CD14-positive monocyte (primary cell): Measurements from ENCODE around the gene TBC1D19. TPM values are rescaled to one million over a fixed set of nuclear protein-coding genes. Genes with fewer than 3 reads are reported as not detected.

ENCODE experiments used
- DNase-seq, 3 donors: peaks; one replicate each; pipeline ENCODE4 v3.0.0-alpha.2; 2011 to 2022
- H2AFZ ChIP-seq: 2 replicates; pipeline ENCODE4 v1.6.0; 2012; ENCODE audit warnings: mild to moderate bottlenecking, low read depth, low read length, inconsistent platforms; ENCODE audit not compliant: insufficient read depth, poor library complexity, severe bottlenecking
- H3K27ac ChIP-seq, 2 donors: 1 replicate in 1 of 2; 2 replicates in 1 of 2; pipeline ENCODE4 v1.5.1; 2012 to 2013; ENCODE audit warnings: low read length in 2 of 2, control low read depth in 1 of 2, inconsistent platforms in 1 of 2, low read depth in 1 of 2, mild to moderate bottlenecking in 1 of 2
- H3K27me3 ChIP-seq, 2 donors: one replicate each; pipeline versions ENCODE4 v1.6.0 to v1.6.1; 2011 to 2013; ENCODE audit warnings: low read length in 2 of 2; ENCODE audit not compliant: control insufficient read depth in 2 of 2, insufficient read depth in 2 of 2
- H3K36me3 ChIP-seq, 2 donors: replicated peaks in 1 of 2; 1 replicate in 1 of 2; 2 replicates in 1 of 2; pipeline versions ENCODE4 v1.5.1 to v1.6.1; 2012 to 2013; ENCODE audit warnings: low read length in 2 of 2, control low read depth in 1 of 2, inconsistent platforms in 1 of 2, mild to moderate bottlenecking in 1 of 2; ENCODE audit not compliant: insufficient read depth in 2 of 2, control insufficient read depth in 1 of 2
- H3K4me1 ChIP-seq, 2 donors: 1 replicate in 1 of 2; 2 replicates in 1 of 2; pipeline versions ENCODE4 v1.5.1 to v1.6.1; 2012 to 2013; ENCODE audit warnings: low read length in 2 of 2, control low read depth in 1 of 2, inconsistent platforms in 1 of 2, mild to moderate bottlenecking in 1 of 2, moderate library complexity in 1 of 2; ENCODE audit not compliant: insufficient read depth in 2 of 2, control insufficient read depth in 1 of 2
- H3K4me2 ChIP-seq: replicated peaks from 2 replicates; pipeline ENCODE3; 2012; ENCODE audit warnings: low read length, moderate library complexity, mild to moderate bottlenecking; ENCODE audit not compliant: poor library complexity, severe bottlenecking; ENCODE audit errors: extremely low read depth
- H3K4me3 ChIP-seq, 3 experiments: fragments of 200-600 bp in 1 of 3; sonication (generic) in 1 of 3; replicated peaks in 1 of 3; 1 replicate in 2 of 3; 2 replicates in 1 of 3; pipeline ENCODE4 v1.5.1; 2011 to 2013; ENCODE audit warnings: low read length in 3 of 3, mild to moderate bottlenecking in 3 of 3, control low read depth in 2 of 3, low read depth in 2 of 3, inconsistent platforms in 1 of 3, moderate library complexity in 1 of 3
- H3K79me2 ChIP-seq: 2 replicates; pipeline ENCODE4 v1.6.0; 2012; ENCODE audit warnings: mild to moderate bottlenecking, control low read depth, inconsistent platforms, low read length, moderate library complexity; ENCODE audit not compliant: insufficient read depth
- H3K9ac ChIP-seq: 2 replicates; pipeline ENCODE4 v1.6.0; 2017; ENCODE audit warnings: low read length, mild to moderate bottlenecking; ENCODE audit not compliant: insufficient read depth, poor library complexity, severe bottlenecking
- H3K9me3 ChIP-seq, 2 donors: replicated peaks in 1 of 2; 1 replicate in 1 of 2; 2 replicates in 1 of 2; pipeline versions ENCODE4 v1.5.1 to v1.6.1; 2012 to 2013; ENCODE audit warnings: low read length in 2 of 2, control low read depth in 1 of 2; ENCODE audit not compliant: control insufficient read depth in 1 of 2, insufficient read depth in 1 of 2
- H4K20me1 ChIP-seq: 2 replicates; pipeline ENCODE4 v1.6.0; 2012; ENCODE audit warnings: mild to moderate bottlenecking, low read length, control low read depth, moderate library complexity; ENCODE audit not compliant: insufficient read depth
- H3K27ac Mint-ChIP-seq, 7 donors: one replicate each; pipeline ENCODE4 v1.8.0; 2020; ENCODE audit warnings: mild to moderate bottlenecking in 7 of 7, mixed read lengths in 7 of 7, moderate library complexity in 6 of 7, inconsistent platforms in 2 of 7
- H3K27me3 Mint-ChIP-seq, 3 donors: one replicate each; pipeline ENCODE4 v1.8.0; 2021 to 2022; ENCODE audit warnings: low read depth in 3 of 3, mild to moderate bottlenecking in 3 of 3, mixed read lengths in 3 of 3, moderate library complexity in 3 of 3, inconsistent platforms in 1 of 3
- H3K36me3 Mint-ChIP-seq, 2 donors: one replicate each; pipeline ENCODE4 v1.8.0; 2020; ENCODE audit warnings: mixed read lengths in 2 of 2, inconsistent platforms in 1 of 2, mild to moderate bottlenecking in 1 of 2
- H3K4me1 Mint-ChIP-seq: one replicate; pipeline ENCODE4 v1.8.0; 2020; ENCODE audit warnings: mild to moderate bottlenecking, mixed read lengths
- H3K4me3 Mint-ChIP-seq, 2 donors: one replicate each; pipeline ENCODE4 v1.8.0; 2020; ENCODE audit warnings: mild to moderate bottlenecking in 2 of 2, mixed read lengths in 2 of 2, moderate library complexity in 1 of 2
- H3K9me3 Mint-ChIP-seq, 7 donors: one replicate each; pipeline ENCODE4 v1.8.0; 2020 to 2022; ENCODE audit warnings: mixed read lengths in 7 of 7, mild to moderate bottlenecking in 6 of 7, moderate library complexity in 6 of 7, inconsistent platforms in 2 of 7
- CTCF ChIP-seq: fragments of 200-600 bp; IDR thresholded peaks from one replicate; pipeline ENCODE4 v1.8.0; 2022; ENCODE audit warnings: antibody characterized with exemption, mild to moderate bottlenecking
- WGBS: methylation state at CpG from one replicate; pipeline ENCODE4 v1.1.5; 2013; ENCODE audit warnings: missing lambda C conversion rate; ENCODE audit not compliant: insufficient coverage; 5-methylcytosine and 5-hydroxymethylcytosine counted together
- intact Hi-C, 2 donors: fragments of 100-400 bp; cut with micrococcal nuclease; formaldehyde crosslinking; loops; one replicate each; pipeline versions ENCODE4 v1.15.0 to v1.15.1; 2023
- polyA plus RNA-seq, 3 donors: library from polyadenylated mRNA; depleted of rRNA in 1 of 3; unstranded in 2 of 3; stranded (reverse) in 1 of 3; fragments of 300-500 nt in 2 of 3; fragments of >200 nt in 1 of 3; fragmentation: Illumina TruSeq in 2 of 3; gene quantifications; 1 replicate in 2 of 3; 2 replicates in 1 of 3; pipeline ENCODE4 v1.2.3, GENCODE V29; 2012 to 2021

The TBC1D19 gene
- polyA plus RNA-seq, 3 donors: 0.19 to 0.84 (median 0.33) TPM

DNA sequence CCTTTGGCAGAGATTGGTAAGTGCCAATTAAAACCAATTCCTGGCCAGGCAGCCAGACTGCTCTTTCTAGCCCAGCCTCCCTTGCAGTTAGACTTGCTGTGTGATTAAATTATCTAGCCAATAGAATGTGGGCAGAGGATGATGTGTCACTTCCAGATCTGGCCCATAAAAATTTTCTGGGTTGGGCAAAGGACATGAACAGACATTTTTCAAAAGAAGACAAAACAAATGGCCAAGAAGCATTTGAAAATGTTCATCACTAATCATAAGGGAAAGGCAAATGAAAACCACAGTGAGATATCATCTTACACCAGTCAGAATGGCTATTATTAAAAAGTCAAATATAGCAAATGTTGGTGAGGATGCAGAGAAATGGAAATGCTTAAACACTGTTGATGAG lies 205.3 kb downstream of the TBC1D19 start:
- Histone ChIP-seq H3K27ac (no peak overlapping the region), H3K4me3 (no peak overlapping the region), H4K20me1 (no peaks in the 10 kb centered on the region), H2AFZ (no peak overlapping the region), H3K36me3 (no peaks in the 10 kb centered on the region), H3K79me2 (no peaks in the 10 kb centered on the region), H3K27me3 (no peaks in the 10 kb centered on the region), H3K4me2 (no peak overlapping the region), H3K9me3 (no peaks in the 10 kb centered on the region), H3K9ac (no peak overlapping the region), H3K4me1 (peaks cover 26 to 28% of the 10 kb centered on the region in 2 donors)
- H3K4me1 Mint-ChIP-seq: peaks cover 38% of the 10 kb centered on the region
- no peak overlapping the region for H3K4me3 Mint-ChIP-seq
- peaks cover 0 to 2% of the 10 kb centered on the region in 2 donors for H3K36me3 Mint-ChIP-seq
- intact Hi-C loops: no loop called here
- DNase-seq: no peak
- no peak overlapping the region for H3K27ac Mint-ChIP-seq
- H3K27me3 Mint-ChIP-seq: peaks cover 4 to 7% (median 5%) of the 10 kb centered on the region in 3 donors
- H3K9me3 Mint-ChIP-seq: peaks cover 0 to 5% (median 5%) of the 10 kb centered on the region in 7 donors
- TF ChIP-seq CTCF: no peak

- H3K9ac ChIP-seq: no peak overlapping the region
- 100% methylated on average over 3 of the region's 3 CpGs for WGBS
- H3K27ac ChIP-seq: no peak overlapping the region
- intact Hi-C loops: no loop called here
- Mint-ChIP-seq H3K27ac (no peak overlapping the region), H3K27me3 (peaks cover 5 to 7% (median 6%) of the 10 kb centered on the region in 3 donors), H3K36me3 (peaks cover 0 to 2% of the 10 kb centered on the region in 2 donors), H3K4me1 (peaks cover 34% of the 10 kb centered on the region), H3K9me3 (peaks cover 0 to 5% (median 4%) of the 10 kb centered on the region in 7 donors), H3K4me3 (no peak overlapping the region)
- H2AFZ ChIP-seq: no peak overlapping the region
- no peak overlapping the region for H3K4me2 ChIP-seq
- H3K4me1 ChIP-seq: peaks cover 26 to 28% of the 10 kb centered on the region in 2 donors
- no peaks in the 10 kb centered on the region for H3K9me3 ChIP-seq
- H3K4me3 ChIP-seq: no peak overlapping the region
- no peaks in the 10 kb centered on the region for H3K36me3 ChIP-seq
- H3K27me3 ChIP-seq: no peaks in the 10 kb centered on the region
- TF ChIP-seq CTCF: no peak
- DNase-seq: no peak
- H4K20me1 ChIP-seq: no peaks in the 10 kb centered on the region
- H3K79me2 ChIP-seq: no peaks in the 10 kb centered on the region
These were observed 207.5 kb downstream of the TBC1D19 start for GRCh38 chr4:26791346-26791745.
